Activated T-helper 1 cell treated with anti-CD3 and anti-CD28 coated beads, Interleukin-12 subunit alpha, Interleukin-12 subunit beta, Interleukin-2, Interleukin-4 antibody, amounts not matched to agents 30 ng/mL and 10 ng/mL and 1 ng/mL, durations not matched to agents 14 hours and 24 hours and 36 hours (primary cell): Measurements from ENCODE around the gene FAM53B. TPM values are rescaled to one million over a fixed set of nuclear protein-coding genes. Genes with fewer than 3 reads are reported as not detected.
"Not testable (repeated sequence)": the region's sequence is repeated elsewhere in the genome, so short reads cannot be mapped to it uniquely, and the experiment has no call there.

Source experiments
- DNase-seq: peaks from one replicate; pipeline ENCODE4 v3.0.0; 2021; ENCODE audit warnings: low spot score
- H3K27ac Mint-ChIP-seq: one replicate; pipeline ENCODE4 v1.8.0; 2021; ENCODE audit warnings: mild to moderate bottlenecking, mixed read lengths
- H3K27me3 Mint-ChIP-seq: one replicate; pipeline ENCODE4 v1.8.0; 2022; ENCODE audit warnings: mild to moderate bottlenecking, moderate library complexity, mixed read lengths; ENCODE audit not compliant: insufficient read depth
- H3K36me3 Mint-ChIP-seq: one replicate; pipeline ENCODE4 v1.8.0; 2021; ENCODE audit warnings: low read depth, mixed read lengths
- H3K4me1 Mint-ChIP-seq: one replicate; pipeline ENCODE4 v1.8.0; 2021; ENCODE audit warnings: low read depth, mixed read lengths
- H3K4me3 Mint-ChIP-seq: one replicate; pipeline ENCODE4 v1.8.0; 2021; ENCODE audit warnings: mild to moderate bottlenecking, moderate library complexity, mixed read lengths
- H3K9me3 Mint-ChIP-seq: one replicate; pipeline ENCODE4 v1.8.0; 2021; ENCODE audit warnings: mixed read lengths
- intact Hi-C: fragments of 100-400 bp; cut with micrococcal nuclease; formaldehyde crosslinking; loops from one replicate; pipeline ENCODE4 v1.15.1; 2024
- total RNA-seq: library from RNA; stranded (reverse); gene quantifications from 2 replicates; pipeline ENCODE4 v1.2.3, GENCODE V29; 2022

FAM53B gene
- total RNA-seq, 1 donor from 2014 or later: 31.8 TPM

- Mint-ChIP-seq H3K27me3 (peaks cover 10% of the 10 kb centered on the region), H3K27ac (no peak overlapping the region), H3K4me1 (peaks cover 17% of the 10 kb centered on the region), H3K9me3 (no peaks in the 10 kb centered on the region), H3K4me3 (no peak overlapping the region), H3K36me3 (peaks cover 12% of the 10 kb centered on the region)
- DNase-seq: no peak
- intact Hi-C loops: no loop called here
These were observed 122.5 kb downstream of the FAM53B start for GRCh38 chr10:124621637-124622036.

- H3K4me1 Mint-ChIP-seq: peaks cover 10% of the 10 kb centered on the region
- H3K36me3 Mint-ChIP-seq: peaks cover 12% of the 10 kb centered on the region
- no peaks in the 10 kb centered on the region for H3K9me3 Mint-ChIP-seq
- H3K27ac Mint-ChIP-seq: no peak overlapping the region
- DNase-seq: no peak
- peaks cover 10% of the 10 kb centered on the region for H3K27me3 Mint-ChIP-seq
- intact Hi-C loops: no loop called here
- H3K4me3 Mint-ChIP-seq: no peak overlapping the region
These were observed 124.2 kb downstream of the FAM53B start for GRCh38 chr10:124619802-124620490.

GRCh38 chr10:124619195-124619594, 125.0 kb downstream of the FAM53B start:
- H3K27ac Mint-ChIP-seq: no peak overlapping the region
- intact Hi-C loops: no loop called here
- DNase-seq: no peak
- no peak overlapping the region for H3K4me3 Mint-ChIP-seq
- peaks cover 13% of the 10 kb centered on the region for H3K4me1 Mint-ChIP-seq
- no peaks in the 10 kb centered on the region for H3K9me3 Mint-ChIP-seq
- H3K36me3 Mint-ChIP-seq: peaks cover 11% of the 10 kb centered on the region
- H3K27me3 Mint-ChIP-seq: peaks cover 9% of the 10 kb centered on the region

GRCh38 chr10:124618470-124619073, 125.6 kb downstream of the FAM53B start:
- intact Hi-C loops: no loop called here
- Mint-ChIP-seq H3K27ac (no peak overlapping the region), H3K4me1 (peaks cover 19% of the 10 kb centered on the region), H3K4me3 (no peak overlapping the region), H3K36me3 (peaks cover 5% of the 10 kb centered on the region), H3K9me3 (no peaks in the 10 kb centered on the region), H3K27me3 (peaks cover 4% of the 10 kb centered on the region)
- DNase-seq: no peak

GRCh38 chr10:124616836-124617130, 127.4 kb downstream of the FAM53B start:
- Mint-ChIP-seq H3K4me1 (peaks cover 33% of the 10 kb centered on the region), H3K9me3 (no peaks in the 10 kb centered on the region), H3K27ac (no peak overlapping the region), H3K27me3 (peaks cover 2% of the 10 kb centered on the region), H3K36me3 (peaks cover 5% of the 10 kb centered on the region), H3K4me3 (no peak overlapping the region)
- intact Hi-C loops: no loop called here
- no peak for DNase-seq

- peaks cover 2% of the 10 kb centered on the region for H3K27me3 Mint-ChIP-seq
- H3K36me3 Mint-ChIP-seq: peaks cover 5% of the 10 kb centered on the region
- no peak overlapping the region for H3K27ac Mint-ChIP-seq
- intact Hi-C loops: no loop called here
- no peak overlapping the region for H3K4me3 Mint-ChIP-seq
- peaks cover 38% of the 10 kb centered on the region for H3K4me1 Mint-ChIP-seq
- DNase-seq: no peak
- H3K9me3 Mint-ChIP-seq: no peaks in the 10 kb centered on the region
These were observed 127.9 kb downstream of the FAM53B start for GRCh38 chr10:124616040-124616835.

GRCh38 chr10:124615259-124615658, 128.9 kb downstream of the FAM53B start:
- Mint-ChIP-seq H3K4me1 (peaks cover 41% of the 10 kb centered on the region), H3K27ac (no peak overlapping the region), H3K36me3 (peaks cover 5% of the 10 kb centered on the region), H3K4me3 (no peak overlapping the region), H3K9me3 (no peaks in the 10 kb centered on the region), H3K27me3 (peaks cover 2% of the 10 kb centered on the region)
- intact Hi-C loops: no loop called here
- no peak for DNase-seq

GRCh38 chr10:124614003-124614659, 130.0 kb downstream of the FAM53B start:
- no peaks in the 10 kb centered on the region for H3K9me3 Mint-ChIP-seq
- H3K36me3 Mint-ChIP-seq: peaks cover 5% of the 10 kb centered on the region
- peaks cover 2% of the 10 kb centered on the region for H3K27me3 Mint-ChIP-seq
- intact Hi-C loops: loop anchor here (1.0 kb wide), 6 partner anchors 13 to 177 kb away; partner anchors contain the start of genes EEF1AKMT2 and FAM53B
- H3K4me1 Mint-ChIP-seq: peaks cover 40% of the 10 kb centered on the region
- peak; percentile 41 for DNase-seq
- H3K4me3 Mint-ChIP-seq: no peak overlapping the region
- no peak overlapping the region for H3K27ac Mint-ChIP-seq

GRCh38 chr10:124612611-124613498, 131.3 kb downstream of the FAM53B start:
- no peak overlapping the region for H3K4me3 Mint-ChIP-seq
- peaks cover 36% of the 10 kb centered on the region for H3K4me1 Mint-ChIP-seq
- peaks cover 5% of the 10 kb centered on the region for H3K36me3 Mint-ChIP-seq
- H3K27me3 Mint-ChIP-seq: peaks cover 2% of the 10 kb centered on the region
- intact Hi-C loops: no loop called here
- H3K9me3 Mint-ChIP-seq: no peaks in the 10 kb centered on the region
- no peak overlapping the region for H3K27ac Mint-ChIP-seq
- DNase-seq: no peak

GRCh38 chr10:124611738-124612137, 132.4 kb downstream of the FAM53B start:
- Mint-ChIP-seq H3K36me3 (no peaks in the 10 kb centered on the region), H3K4me3 (no peak overlapping the region), H3K4me1 (peaks cover 36% of the 10 kb centered on the region), H3K27ac (peak overlapping the region; percentile 40), H3K9me3 (no peaks in the 10 kb centered on the region), H3K27me3 (peaks cover 2% of the 10 kb centered on the region)
- intact Hi-C loops: no loop called here
- DNase-seq: peak; percentile 25

- H3K27me3 Mint-ChIP-seq, intact Hi-C loops, DNase-seq, H3K9me3 Mint-ChIP-seq, H3K27ac Mint-ChIP-seq, H3K36me3 Mint-ChIP-seq, H3K4me3 Mint-ChIP-seq: not testable (repeated sequence)
- H3K4me1 Mint-ChIP-seq: peaks cover 36% of the 10 kb centered on the region
These were observed 133.3 kb downstream of the FAM53B start for GRCh38 chr10:124610851-124611250.

- DNase-seq, H3K4me3 Mint-ChIP-seq, H3K9me3 Mint-ChIP-seq, H3K27me3 Mint-ChIP-seq, H3K36me3 Mint-ChIP-seq, intact Hi-C loops, H3K27ac Mint-ChIP-seq: not testable (repeated sequence)
- H3K4me1 Mint-ChIP-seq: peaks cover 36% of the 10 kb centered on the region
These were observed 134.0 kb downstream of the FAM53B start for GRCh38 chr10:124610186-124610585.
